Measurements from ENCODE around the gene PRPF6.
"Not testable (repeated sequence)": the region's sequence is repeated elsewhere in the genome, so short reads cannot be mapped to it uniquely, and the experiment has no call there.

Gene PRPF6

GRCh38 chr20:63960654-63961621 lies 20.0 kb upstream of the PRPF6 start:
- DNase-seq (ENCODE audit: low read depth, low spot score), result not testable (repeated sequence)

- DNase-seq (ENCODE audit: low read depth, low spot score), result no peak
These were observed 19.1 kb upstream of the PRPF6 start for GRCh38 chr20:63961664-63962425.

- no peak for DNase-seq (ENCODE audit: low read depth, low spot score)
These were observed 18.2 kb upstream of the PRPF6 start for GRCh38 chr20:63962426-63963347.

- DNase-seq (ENCODE audit: low read depth, low spot score), result no peak
These were observed 17.6 kb upstream of the PRPF6 start for GRCh38 chr20:63963348-63963741.

GRCh38 chr20:63963784-63964301 lies 17.1 kb upstream of the PRPF6 start:
- DNase-seq (ENCODE audit: low read depth, low spot score), result no peak

- DNase-seq (ENCODE audit: low read depth, low spot score), result no peak
These were observed 16.5 kb upstream of the PRPF6 start for GRCh38 chr20:63964412-63964811.

- no peak for DNase-seq (ENCODE audit: low read depth, low spot score)
These were observed 14.6 kb upstream of the PRPF6 start for GRCh38 chr20:63966172-63966943.

GRCh38 chr20:63966944-63967322 lies 14.0 kb upstream of the PRPF6 start:
- DNase-seq (ENCODE audit: low read depth, low spot score), result no peak

GRCh38 chr20:63967330-63968135 lies 13.4 kb upstream of the PRPF6 start:
- no peak for DNase-seq (ENCODE audit: low read depth, low spot score)

- no peak for DNase-seq (ENCODE audit: low read depth, low spot score)
These were observed 12.6 kb upstream of the PRPF6 start for GRCh38 chr20:63968136-63968927.

GRCh38 chr20:63968928-63969760 lies 11.8 kb upstream of the PRPF6 start:
- no peak for DNase-seq (ENCODE audit: low read depth, low spot score)

GRCh38 chr20:63969838-63970713 lies 10.9 kb upstream of the PRPF6 start, which contains the start of gene ZNF512B:
Gene ZNF512B (minus strand): TSS chr20:63969930. CDS start chr20:63967950, 1,980 bp downstream.
- DNase-seq (ENCODE audit: low read depth, low spot score), result peak; percentile 39

- no peak for DNase-seq (ENCODE audit: low read depth, low spot score)
These were observed 10.1 kb upstream of the PRPF6 start for GRCh38 chr20:63970714-63971431.

GRCh38 chr20:63971960-63972311 lies 9.0 kb upstream of the PRPF6 start:
- not testable (repeated sequence) for DNase-seq (ENCODE audit: low read depth, low spot score)

GRCh38 chr20:63972312-63973159 lies 8.4 kb upstream of the PRPF6 start:
- DNase-seq (ENCODE audit: low read depth, low spot score), result no peak

GRCh38 chr20:63973160-63973479 lies 7.8 kb upstream of the PRPF6 start:
- no peak for DNase-seq (ENCODE audit: low read depth, low spot score)
